Measurements from ENCODE around the gene CCDC88B. TPM values are rescaled to one million over a fixed set of nuclear protein-coding genes. Genes with fewer than 3 reads are reported as not detected.
A peak's percentile ranks its signal among the peaks of the same experiment; 100 is the strongest.

CCDC88B gene
- total and polyA plus RNA-seq, 9 of the 15 experiments (the other 6 are each of a cell fraction or from before 2014, with no cell fraction given) = 0.13 to 18.1 (median 7.9) TPM

DNA sequence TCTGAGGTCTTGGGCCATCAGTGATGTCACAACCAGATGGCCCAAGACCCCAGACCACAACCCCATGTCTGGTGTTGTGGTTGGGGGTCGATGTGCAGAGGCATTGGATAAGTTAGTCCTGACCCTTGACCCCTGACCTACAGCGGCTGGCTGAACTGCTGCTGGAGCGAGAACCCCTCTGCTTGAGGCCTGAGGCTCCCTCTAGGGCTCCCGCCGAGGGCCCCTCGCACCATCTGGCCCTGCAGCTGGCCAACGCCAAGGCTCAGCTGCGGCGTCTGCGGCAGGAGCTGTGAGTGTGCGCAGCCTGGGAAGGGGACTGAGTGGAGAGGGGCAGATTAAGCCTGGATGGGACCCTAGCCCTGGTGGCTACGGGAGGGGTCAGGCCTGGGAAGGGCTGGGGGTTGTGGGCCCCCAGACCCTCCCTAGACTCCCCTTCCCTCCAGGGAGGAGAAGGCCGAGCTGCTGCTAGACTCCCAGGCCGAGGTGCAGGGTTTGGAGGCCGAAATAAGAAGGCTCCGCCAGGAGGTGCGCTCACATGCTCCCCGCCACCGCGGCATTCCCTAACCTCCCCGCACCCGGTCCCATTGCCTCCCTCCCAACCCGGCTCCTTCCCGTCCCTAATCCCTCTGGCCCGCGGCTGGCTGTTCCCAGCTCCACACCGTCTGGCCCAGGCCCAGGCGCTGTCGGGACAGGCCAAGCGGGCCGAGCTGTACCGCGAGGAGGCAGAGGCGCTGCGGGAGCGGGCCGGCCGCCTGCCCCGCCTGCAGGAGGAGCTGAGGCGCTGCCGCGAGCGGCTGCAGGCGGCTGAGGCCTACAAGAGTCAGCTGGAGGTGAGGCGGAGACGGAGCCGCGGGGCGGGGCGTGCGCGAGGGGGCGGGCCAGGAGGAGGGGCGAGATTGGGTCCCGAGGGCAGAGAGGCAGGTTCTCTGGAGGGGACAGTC is 2.1 kb downstream of the CCDC88B start (continued):
- TF ChIP-seq, protein P1, sequence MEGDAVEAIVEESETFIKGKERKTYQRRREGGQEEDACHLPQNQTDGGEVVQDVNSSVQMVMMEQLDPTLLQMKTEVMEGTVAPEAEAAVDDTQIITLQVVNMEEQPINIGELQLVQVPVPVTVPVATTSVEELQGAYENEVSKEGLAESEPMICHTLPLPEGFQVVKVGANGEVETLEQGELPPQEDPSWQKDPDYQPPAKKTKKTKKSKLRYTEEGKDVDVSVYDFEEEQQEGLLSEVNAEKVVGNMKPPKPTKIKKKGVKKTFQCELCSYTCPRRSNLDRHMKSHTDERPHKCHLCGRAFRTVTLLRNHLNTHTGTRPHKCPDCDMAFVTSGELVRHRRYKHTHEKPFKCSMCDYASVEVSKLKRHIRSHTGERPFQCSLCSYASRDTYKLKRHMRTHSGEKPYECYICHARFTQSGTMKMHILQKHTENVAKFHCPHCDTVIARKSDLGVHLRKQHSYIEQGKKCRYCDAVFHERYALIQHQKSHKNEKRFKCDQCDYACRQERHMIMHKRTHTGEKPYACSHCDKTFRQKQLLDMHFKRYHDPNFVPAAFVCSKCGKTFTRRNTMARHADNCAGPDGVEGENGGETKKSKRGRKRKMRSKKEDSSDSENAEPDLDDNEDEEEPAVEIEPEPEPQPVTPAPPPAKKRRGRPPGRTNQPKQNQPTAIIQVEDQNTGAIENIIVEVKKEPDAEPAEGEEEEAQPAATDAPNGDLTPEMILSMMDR (IDR thresholded peaks at IDR 0.05 in 2 of 3, conservative IDR thresholded peaks at IDR 0.05 in 1 of 3; ENCODE audit: insufficient read depth in 2 of 3, low read depth in 1 of 3, low read length in 3 of 3) = peak; percentile 57 to 96 (median 75)
- TF ChIP-seq ZBTB7A (IDR thresholded peaks at IDR 0.05; ENCODE audit: borderline replicate concordance, control insufficient read depth, low read depth, low read length) (peak; percentile 48; the same call in 1 of the 2 replicates), ARNT (IDR thresholded peaks at IDR 0.05) (no peak), RFX5 (IDR thresholded peaks at IDR 0.05; ENCODE audit: low read depth, low read length) (no peak), ZNF561 (CRISPR knock-in tag; conservative IDR thresholded peaks at IDR 0.05) (no peak), PHF21A (IDR thresholded peaks at IDR 0.05; ENCODE audit: borderline replicate concordance, low read depth) (peak; percentile 77; the same call in 1 of the 2 replicates), ZSCAN29 (IDR thresholded peaks at IDR 0.05) (no peak), NFRKB (IDR thresholded peaks at IDR 0.05; ENCODE audit: low read depth) (no peak), SP1 (CRISPR knock-in tag; IDR thresholded peaks at IDR 0.05) (peak; percentile 74; the same call in 1 of the 2 replicates), ZNF175 (CRISPR knock-in tag; IDR thresholded peaks at IDR 0.05; ENCODE audit: low read depth) (0 out of 2 replicates have a peak, but pooled peaks have one; percentile 30), ZFP30 (CRISPR knock-in tag; IDR thresholded peaks at IDR 0.05; ENCODE audit: borderline replicate concordance) (no peak), EZH2 (IDR thresholded peaks at IDR 0.05; ENCODE audit: borderline replicate concordance, low read depth, low read length) (no peak), ZNF24 (IDR thresholded peaks at IDR 0.05) (0 out of 2 replicates have a peak, but pooled peaks have one; percentile 18), SETDB1 (IDR thresholded peaks at IDR 0.05; ENCODE audit: low read length) (no peak), MTA3 (IDR thresholded peaks at IDR 0.05; ENCODE audit: borderline replicate concordance) (peak; percentile 80)
- TF ChIP-seq, protein P2, sequence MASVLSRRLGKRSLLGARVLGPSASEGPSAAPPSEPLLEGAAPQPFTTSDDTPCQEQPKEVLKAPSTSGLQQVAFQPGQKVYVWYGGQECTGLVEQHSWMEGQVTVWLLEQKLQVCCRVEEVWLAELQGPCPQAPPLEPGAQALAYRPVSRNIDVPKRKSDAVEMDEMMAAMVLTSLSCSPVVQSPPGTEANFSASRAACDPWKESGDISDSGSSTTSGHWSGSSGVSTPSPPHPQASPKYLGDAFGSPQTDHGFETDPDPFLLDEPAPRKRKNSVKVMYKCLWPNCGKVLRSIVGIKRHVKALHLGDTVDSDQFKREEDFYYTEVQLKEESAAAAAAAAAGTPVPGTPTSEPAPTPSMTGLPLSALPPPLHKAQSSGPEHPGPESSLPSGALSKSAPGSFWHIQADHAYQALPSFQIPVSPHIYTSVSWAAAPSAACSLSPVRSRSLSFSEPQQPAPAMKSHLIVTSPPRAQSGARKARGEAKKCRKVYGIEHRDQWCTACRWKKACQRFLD (CRISPR knock-in tag; IDR thresholded peaks at IDR 0.05) = no peak
- TF ChIP-seq, protein P3, sequence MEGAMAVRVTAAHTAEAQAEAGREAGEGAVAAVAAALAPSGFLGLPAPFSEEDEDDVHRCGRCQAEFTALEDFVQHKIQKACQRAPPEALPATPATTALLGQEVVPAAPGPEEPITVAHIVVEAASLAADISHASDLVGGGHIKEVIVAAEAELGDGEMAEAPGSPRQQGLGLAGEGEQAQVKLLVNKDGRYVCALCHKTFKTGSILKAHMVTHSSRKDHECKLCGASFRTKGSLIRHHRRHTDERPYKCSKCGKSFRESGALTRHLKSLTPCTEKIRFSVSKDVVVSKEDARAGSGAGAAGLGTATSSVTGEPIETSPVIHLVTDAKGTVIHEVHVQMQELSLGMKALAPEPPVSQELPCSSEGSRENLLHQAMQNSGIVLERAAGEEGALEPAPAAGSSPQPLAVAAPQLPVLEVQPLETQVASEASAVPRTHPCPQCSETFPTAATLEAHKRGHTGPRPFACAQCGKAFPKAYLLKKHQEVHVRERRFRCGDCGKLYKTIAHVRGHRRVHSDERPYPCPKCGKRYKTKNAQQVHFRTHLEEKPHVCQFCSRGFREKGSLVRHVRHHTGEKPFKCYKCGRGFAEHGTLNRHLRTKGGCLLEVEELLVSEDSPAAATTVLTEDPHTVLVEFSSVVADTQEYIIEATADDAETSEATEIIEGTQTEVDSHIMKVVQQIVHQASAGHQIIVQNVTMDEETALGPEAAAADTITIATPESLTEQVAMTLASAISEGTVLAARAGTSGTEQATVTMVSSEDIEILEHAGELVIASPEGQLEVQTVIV (CRISPR knock-in tag; IDR thresholded peaks at IDR 0.05; ENCODE audit: borderline replicate concordance) = no peak
- TF ChIP-seq, protein P4, sequence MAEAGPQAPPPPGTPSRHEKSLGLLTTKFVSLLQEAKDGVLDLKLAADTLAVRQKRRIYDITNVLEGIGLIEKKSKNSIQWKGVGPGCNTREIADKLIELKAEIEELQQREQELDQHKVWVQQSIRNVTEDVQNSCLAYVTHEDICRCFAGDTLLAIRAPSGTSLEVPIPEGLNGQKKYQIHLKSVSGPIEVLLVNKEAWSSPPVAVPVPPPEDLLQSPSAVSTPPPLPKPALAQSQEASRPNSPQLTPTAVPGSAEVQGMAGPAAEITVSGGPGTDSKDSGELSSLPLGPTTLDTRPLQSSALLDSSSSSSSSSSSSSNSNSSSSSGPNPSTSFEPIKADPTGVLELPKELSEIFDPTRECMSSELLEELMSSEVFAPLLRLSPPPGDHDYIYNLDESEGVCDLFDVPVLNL (CRISPR knock-in tag; IDR thresholded peaks at IDR 0.05; ENCODE audit: low read depth) = no peak
